Stimulated activated CD8-positive, alpha-beta memory T cell treated with anti-CD3 and anti-CD28 coated beads, Interleukin-2, amount 100 ng/mL, for 1 hour (primary cell): ENCODE results near the gene DIP2C.
"Not testable (repeated sequence)": the region's sequence is repeated elsewhere in the genome, so short reads cannot be mapped to it uniquely, and the experiment has no call there.

Experiments
- DNase-seq, 2 donors: peaks; one replicate each; pipeline ENCODE4 v3.0.0-alpha.2; 2020; ENCODE audit warnings: low read depth in 2 of 2

DIP2C gene

GRCh38 chr10:517241-517830, 172.1 kb downstream of the DIP2C start:
- no peak for DNase-seq

- no peak for DNase-seq
These were observed 172.7 kb downstream of the DIP2C start for GRCh38 chr10:516764-517163.

DNA sequence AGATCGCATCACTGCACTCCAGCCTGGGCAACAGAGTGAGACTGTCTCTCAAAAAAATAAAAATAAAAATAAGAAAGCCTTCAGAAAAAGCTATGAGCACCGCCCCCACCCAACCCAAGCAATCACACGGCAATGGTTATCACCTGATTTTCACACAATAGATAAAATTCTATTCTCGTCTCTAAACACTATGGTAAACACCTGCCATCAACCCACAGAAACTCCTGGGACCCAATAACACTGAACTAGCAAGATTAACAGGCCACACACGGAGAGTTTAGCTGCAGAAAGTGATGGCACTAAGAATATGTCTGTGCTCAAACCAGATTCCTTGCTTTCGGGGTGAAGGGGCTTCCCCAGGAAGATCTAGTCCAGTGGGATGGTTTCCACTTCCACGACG, 173.8 kb downstream of the DIP2C start:
- DNase-seq, result no peak

DNA sequence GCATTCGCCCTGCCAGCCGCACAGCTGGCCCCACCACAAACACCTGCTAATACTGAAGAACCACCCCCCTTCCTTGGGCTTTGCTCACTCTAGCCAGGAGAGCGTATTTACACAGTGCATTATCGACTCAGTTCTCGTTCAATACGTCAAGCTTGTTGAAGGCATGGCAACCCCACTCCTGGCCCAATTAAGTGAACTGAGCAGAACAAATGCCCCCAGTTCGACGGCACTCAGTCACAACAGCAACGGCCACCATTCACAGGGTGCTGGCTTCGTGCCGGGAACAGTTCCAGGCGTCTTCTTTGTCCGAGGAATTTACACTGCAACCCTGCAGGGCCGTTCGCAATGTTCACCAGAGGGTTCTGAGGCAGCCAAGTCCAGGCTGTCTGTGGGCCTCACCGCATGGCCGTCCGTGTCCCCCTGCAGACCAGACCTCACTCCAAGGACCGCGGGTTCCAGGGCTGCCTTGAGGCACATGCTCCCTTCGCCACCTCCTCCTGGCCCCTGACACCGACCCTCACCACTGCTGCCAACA, 175.3 kb downstream of the DIP2C start:
- DNase-seq, result no peak

DNA sequence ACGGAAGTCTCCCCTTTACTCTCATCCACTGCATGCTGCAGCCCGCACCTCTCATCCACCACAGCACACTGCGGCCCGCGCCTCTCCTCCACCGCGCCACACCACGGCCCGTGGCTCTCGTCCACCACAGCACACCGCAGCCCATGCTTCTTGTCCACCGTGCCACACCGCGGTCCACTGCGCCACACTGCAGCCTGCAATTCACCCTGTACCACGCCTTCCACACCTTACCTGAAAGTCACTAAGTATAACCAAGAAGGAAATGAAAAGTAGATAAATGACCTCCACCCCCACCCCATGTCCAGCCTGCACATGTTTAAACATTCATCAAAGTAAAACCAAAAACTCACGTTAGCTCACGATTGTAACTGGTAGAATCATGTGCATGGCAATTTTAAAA, 176.1 kb downstream of the DIP2C start:
- no peak for DNase-seq

DNA sequence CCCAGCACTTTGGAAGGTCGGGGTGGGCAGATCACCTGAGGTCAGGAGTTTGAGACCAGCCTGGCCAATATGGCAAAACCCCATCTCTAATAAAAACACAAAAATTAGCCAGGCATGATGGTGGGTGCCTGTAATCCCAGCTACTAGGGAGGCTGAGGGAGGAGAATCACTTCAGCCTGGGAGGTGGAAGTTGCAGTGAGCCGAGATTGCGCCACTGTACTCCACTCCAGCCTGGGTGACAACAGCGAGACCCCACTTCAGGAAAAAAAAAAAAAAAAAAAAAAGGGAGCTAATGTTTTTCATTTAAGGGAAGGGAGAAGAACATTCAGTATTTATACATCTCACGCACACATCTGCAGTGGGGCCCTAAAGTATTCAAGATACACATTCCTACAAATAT, 176.8 kb downstream of the DIP2C start:
- DNase-seq, result not testable (repeated sequence)

DNA sequence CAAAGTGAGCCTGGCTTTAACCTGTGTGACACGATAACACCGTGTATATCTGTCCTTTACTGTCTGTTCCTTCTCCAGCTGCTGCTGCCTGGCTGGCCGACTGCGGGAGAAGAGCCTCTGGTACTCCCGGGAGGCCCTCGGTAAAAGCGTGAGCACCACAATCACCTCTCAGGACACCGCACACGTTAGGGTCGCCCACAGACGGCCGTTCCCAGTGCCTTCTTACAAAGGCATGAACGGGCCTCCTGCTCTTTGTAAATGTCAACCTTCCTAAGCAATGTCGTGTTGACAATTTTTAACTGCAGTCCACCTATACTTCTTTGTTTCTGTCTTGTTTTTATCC, 177.6 kb downstream of the DIP2C start:
- DNase-seq, result no peak

GRCh38 chr10:511101-511848, 178.2 kb downstream of the DIP2C start:
- DNase-seq, result peak; percentile 37 to 61

- DNase-seq, result no peak
These were observed 179.0 kb downstream of the DIP2C start for GRCh38 chr10:510415-510881.

DNA sequence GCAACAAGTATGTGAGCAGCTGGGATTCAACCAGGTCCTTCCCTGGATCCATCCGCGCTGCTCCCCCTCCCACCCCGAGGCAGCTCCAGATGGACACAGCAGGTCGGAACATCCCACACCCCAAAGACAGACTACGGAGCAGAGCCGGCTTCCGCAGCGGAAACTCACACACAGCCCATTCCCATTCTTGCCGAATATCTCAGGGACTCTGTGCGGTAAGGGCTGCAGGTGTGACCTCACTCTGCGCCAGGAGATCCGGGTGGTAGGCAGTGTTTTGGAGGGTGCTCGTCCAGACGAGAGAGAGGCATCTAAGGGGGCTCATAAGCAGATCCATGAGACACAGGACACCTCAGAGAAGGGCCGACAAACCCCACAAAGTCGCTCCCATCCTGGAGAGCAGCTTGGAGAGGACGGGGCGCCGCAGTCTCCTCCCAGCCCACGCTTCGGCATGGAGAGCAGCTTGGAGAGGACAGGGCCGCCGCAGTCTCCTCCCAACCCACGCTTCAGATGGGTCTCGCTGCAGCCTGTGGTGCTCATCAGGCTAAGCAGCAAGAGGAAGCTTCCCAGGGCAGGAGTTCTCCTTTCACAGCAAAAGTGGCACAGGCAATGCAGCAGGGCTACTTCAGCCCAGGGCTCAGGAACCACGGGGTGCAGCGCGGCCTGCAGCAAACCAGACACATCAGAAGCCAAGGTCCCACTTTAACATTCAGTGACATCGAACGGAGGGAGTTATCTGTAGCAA, 179.9 kb downstream of the DIP2C start:
- no peak for DNase-seq

DNA sequence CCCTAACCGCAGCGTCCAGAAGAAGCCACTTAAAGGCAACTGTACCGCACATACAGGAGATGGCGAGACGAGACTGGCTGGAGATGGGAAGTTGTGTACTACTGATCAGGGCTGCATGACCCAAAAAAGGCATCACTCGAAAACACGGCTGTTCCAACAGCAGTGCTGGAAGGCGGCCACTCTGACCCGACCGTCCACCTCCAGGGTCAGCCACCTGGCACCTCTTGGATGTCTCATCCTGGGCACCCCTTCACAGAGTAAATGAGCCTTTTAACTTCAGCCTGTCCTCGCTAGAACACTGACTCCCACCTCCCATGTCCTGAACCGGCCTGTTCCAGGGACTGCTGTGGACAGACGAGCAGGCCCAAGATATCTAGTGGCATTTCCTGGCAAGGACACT, 180.7 kb downstream of the DIP2C start:
- DNase-seq, result no peak

DNA sequence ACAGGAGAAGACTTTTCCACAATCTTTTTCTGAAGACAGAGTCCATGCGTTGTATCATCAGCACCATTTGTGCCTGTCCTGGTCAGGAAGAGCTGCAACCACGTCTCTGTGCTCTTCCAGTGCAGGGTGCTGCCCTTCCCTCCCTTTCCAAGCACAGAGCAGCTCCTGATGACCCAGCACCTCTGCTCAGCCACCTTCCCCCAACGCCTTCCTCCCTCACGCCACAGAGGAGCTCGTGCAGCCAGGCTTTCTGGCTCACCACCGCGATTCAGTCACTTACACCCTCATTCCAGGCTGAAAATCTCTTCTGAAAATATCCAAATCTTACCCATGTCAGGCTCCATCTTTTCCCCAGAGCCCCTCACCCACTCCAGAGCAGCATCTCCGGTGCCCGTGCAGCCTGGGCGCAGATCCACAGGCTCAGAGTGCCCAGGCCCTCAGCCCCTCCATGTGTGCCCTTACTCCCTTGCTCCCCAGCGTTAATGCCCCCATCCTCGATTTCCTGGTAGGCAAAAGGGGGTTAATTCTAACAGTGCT, 181.5 kb downstream of the DIP2C start:
- no peak for DNase-seq

- no peak for DNase-seq
These were observed 182.1 kb downstream of the DIP2C start for GRCh38 chr10:507355-507699.

GRCh38 chr10:506451-507354, 182.8 kb downstream of the DIP2C start:
- no peak for DNase-seq

DNA sequence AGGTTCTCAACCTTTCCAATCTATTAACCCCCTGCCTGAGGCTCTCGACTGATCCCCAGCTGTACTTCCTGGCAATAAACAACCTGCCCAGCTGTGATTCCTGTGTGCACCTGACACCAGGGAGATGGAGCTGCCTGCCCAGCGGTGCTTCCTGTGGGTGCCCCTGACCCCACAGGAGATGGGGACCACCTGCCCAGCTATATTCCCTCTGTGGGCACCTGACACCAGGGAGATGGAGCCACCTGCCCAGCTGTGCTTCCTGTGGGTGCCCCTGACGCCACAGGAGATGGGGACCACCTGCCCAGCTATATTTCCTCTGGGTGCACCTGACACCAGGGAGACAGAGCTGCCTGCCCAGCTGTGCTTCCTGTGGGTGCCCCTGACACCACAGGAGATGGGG, 184.0 kb downstream of the DIP2C start:
- no peak for DNase-seq

GRCh38 chr10:504806-505205, 184.7 kb downstream of the DIP2C start:
- DNase-seq, result no peak

GRCh38 chr10:504121-504611, 185.3 kb downstream of the DIP2C start:
- no peak for DNase-seq

DNA sequence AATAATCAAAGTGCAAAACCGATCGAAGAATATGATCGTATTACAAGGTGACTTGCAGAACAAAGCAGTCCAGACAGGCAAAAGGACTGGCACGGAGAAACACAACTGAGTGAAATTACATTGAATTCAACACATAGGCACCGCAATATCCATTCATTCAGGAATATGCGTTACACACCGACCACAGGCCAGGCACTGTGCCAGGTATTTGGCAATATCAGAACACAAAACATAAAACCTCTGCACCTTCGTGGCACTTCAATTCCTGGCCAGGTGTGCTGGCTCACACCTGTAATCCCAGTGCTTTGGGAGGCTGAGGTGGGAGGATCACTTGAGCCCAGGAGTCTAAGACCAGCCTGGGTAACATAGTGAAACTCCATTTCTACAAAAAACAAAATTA, 187.9 kb downstream of the DIP2C start:
- DNase-seq, result no peak

DNA sequence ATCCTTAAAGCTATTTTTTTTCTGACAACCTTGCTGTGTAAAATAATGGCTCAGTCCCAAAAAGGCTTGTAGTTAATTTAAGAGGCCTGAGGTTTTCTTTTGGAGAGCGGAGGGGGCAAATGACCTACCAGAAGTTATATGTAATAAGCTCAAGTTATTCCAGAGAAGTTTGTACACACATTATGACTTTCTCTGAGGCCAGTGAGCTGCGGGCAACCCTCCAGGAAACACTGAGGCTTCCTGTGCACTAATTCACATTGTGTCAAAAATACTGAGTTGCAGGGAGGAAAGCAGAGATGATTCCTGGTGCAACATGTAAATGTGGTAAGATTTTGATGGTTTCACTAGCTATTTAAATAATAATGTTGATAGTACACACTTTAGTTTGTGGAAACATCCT, 188.6 kb downstream of the DIP2C start:
- no peak for DNase-seq

DNA sequence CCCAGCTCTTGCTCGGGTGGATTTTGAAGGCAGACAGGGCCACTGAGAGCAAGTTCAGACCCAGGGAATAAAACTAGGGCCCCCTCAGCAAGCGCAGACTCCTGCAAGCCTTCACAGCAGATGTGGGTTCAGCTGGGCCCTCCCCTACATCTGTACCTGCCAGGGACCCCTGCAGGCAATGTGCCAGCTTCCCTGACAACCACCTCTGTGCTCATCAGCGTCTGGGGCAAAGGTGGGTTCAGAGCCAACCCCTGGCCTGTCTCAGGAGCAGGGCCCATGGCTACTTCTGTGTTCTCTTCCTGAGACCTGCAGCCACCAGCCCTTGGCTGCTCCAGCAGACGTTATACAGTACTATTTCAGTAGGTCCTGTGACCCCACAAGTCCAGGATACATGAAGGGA, 189.5 kb downstream of the DIP2C start:
- no peak for DNase-seq

GRCh38 chr10:498760-499435, 190.6 kb downstream of the DIP2C start:
- DNase-seq, result no peak
